ENCODE measurements around the gene CCL17.
"Not testable (repeated sequence)": the region's sequence is repeated elsewhere in the genome, so short reads cannot be mapped to it uniquely, and the experiment has no call there.

CCL17 gene

GRCh38 chr16:57403965-57404817 is at the start of gene CCL17:
Gene CCL17, plus strand, starts transcription at chr16:57404767. Its CDS starts 9,166 bp downstream, at chr16:57413933.
- DNase-seq (ENCODE audit: extremely low read depth in 1 of 2, low read depth in 1 of 2) = no peak

GRCh38 chr16:57355898-57356414 is 48.6 kb upstream of the CCL17 start:
- no peak for DNase-seq (ENCODE audit: extremely low read depth in 1 of 2, low read depth in 1 of 2)

- no peak for DNase-seq (ENCODE audit: extremely low read depth in 1 of 2, low read depth in 1 of 2)
Observed at GRCh38 chr16:57356547-57356946, 48.0 kb upstream of the CCL17 start.

- DNase-seq (ENCODE audit: extremely low read depth in 1 of 2, low read depth in 1 of 2) = no peak
Observed at GRCh38 chr16:57357330-57358085, 47.1 kb upstream of the CCL17 start.

GRCh38 chr16:57358086-57358420 is 46.5 kb upstream of the CCL17 start:
- no peak for DNase-seq (ENCODE audit: extremely low read depth in 1 of 2, low read depth in 1 of 2)

GRCh38 chr16:57358527-57359095 is 46.0 kb upstream of the CCL17 start, which contains the start of gene CCL22:
Gene CCL22, plus strand, starts transcription at chr16:57358783. Its CDS starts 34 bp downstream, at chr16:57358817.
- DNase-seq (ENCODE audit: extremely low read depth in 1 of 2, low read depth in 1 of 2) = peak in 1 of 2 donors; percentile 37

- no peak for DNase-seq (ENCODE audit: extremely low read depth in 1 of 2, low read depth in 1 of 2)
Observed at GRCh38 chr16:57360321-57360935, 44.1 kb upstream of the CCL17 start.

GRCh38 chr16:57361404-57361803 is 43.2 kb upstream of the CCL17 start:
- no peak for DNase-seq (ENCODE audit: extremely low read depth in 1 of 2, low read depth in 1 of 2)

- no peak for DNase-seq (ENCODE audit: extremely low read depth in 1 of 2, low read depth in 1 of 2)
Observed at GRCh38 chr16:57364143-57364542, 40.4 kb upstream of the CCL17 start.

- no peak for DNase-seq (ENCODE audit: extremely low read depth in 1 of 2, low read depth in 1 of 2)
Observed at GRCh38 chr16:57366544-57367040, 38.0 kb upstream of the CCL17 start.

- no peak for DNase-seq (ENCODE audit: extremely low read depth in 1 of 2, low read depth in 1 of 2)
Observed at GRCh38 chr16:57367116-57367752, 37.3 kb upstream of the CCL17 start.

GRCh38 chr16:57371494-57372371 is 32.8 kb upstream of the CCL17 start:
- no peak for DNase-seq (ENCODE audit: extremely low read depth in 1 of 2, low read depth in 1 of 2)

- no peak for DNase-seq (ENCODE audit: extremely low read depth in 1 of 2, low read depth in 1 of 2)
Observed at GRCh38 chr16:57372372-57373116, 32.0 kb upstream of the CCL17 start, which contains the start of gene CX3CL1. Gene CX3CL1, plus strand, starts transcription at chr16:57372490. Its CDS starts 79 bp downstream, at chr16:57372569.

- no peak for DNase-seq (ENCODE audit: extremely low read depth in 1 of 2, low read depth in 1 of 2)
Observed at GRCh38 chr16:57373117-57373947, 31.2 kb upstream of the CCL17 start.

GRCh38 chr16:57374067-57374534 is 30.5 kb upstream of the CCL17 start:
- peak in 1 of 2 donors; percentile 3 for DNase-seq (ENCODE audit: extremely low read depth in 1 of 2, low read depth in 1 of 2)

- not testable (repeated sequence) for DNase-seq (ENCODE audit: extremely low read depth in 1 of 2, low read depth in 1 of 2)
Observed at GRCh38 chr16:57374925-57375465, 29.6 kb upstream of the CCL17 start.

GRCh38 chr16:57376313-57376818 is 28.2 kb upstream of the CCL17 start:
- DNase-seq (ENCODE audit: extremely low read depth in 1 of 2, low read depth in 1 of 2) = no peak

Measured in stimulated activated CD8-positive, alpha-beta memory T cell treated with anti-CD3 and anti-CD28 coated beads, Interleukin-7, amount 100 ng/mL, for 48 hours (primary cell).